Measurements from ENCODE around the gene NPTN.

DNA sequence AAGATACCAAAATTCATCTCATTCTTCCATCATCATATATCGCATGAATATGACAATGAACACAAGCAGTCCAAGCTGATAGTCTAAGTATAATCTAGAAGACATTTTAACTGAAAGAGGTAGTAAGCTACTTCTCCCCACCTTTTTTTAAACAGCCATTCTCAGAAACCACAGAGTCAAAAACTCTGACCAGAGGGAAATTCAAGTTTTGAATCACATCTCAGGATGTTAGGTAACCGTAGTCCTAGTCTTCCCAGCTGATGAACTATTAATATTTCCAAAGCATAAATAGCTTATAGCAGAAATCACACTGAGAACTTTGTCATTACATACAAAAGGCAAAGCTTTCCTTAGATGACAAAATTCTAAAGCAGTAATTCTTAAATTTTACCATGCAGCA lies 25.8 kb downstream of the NPTN start:
- TF ChIP-seq, protein P1, sequence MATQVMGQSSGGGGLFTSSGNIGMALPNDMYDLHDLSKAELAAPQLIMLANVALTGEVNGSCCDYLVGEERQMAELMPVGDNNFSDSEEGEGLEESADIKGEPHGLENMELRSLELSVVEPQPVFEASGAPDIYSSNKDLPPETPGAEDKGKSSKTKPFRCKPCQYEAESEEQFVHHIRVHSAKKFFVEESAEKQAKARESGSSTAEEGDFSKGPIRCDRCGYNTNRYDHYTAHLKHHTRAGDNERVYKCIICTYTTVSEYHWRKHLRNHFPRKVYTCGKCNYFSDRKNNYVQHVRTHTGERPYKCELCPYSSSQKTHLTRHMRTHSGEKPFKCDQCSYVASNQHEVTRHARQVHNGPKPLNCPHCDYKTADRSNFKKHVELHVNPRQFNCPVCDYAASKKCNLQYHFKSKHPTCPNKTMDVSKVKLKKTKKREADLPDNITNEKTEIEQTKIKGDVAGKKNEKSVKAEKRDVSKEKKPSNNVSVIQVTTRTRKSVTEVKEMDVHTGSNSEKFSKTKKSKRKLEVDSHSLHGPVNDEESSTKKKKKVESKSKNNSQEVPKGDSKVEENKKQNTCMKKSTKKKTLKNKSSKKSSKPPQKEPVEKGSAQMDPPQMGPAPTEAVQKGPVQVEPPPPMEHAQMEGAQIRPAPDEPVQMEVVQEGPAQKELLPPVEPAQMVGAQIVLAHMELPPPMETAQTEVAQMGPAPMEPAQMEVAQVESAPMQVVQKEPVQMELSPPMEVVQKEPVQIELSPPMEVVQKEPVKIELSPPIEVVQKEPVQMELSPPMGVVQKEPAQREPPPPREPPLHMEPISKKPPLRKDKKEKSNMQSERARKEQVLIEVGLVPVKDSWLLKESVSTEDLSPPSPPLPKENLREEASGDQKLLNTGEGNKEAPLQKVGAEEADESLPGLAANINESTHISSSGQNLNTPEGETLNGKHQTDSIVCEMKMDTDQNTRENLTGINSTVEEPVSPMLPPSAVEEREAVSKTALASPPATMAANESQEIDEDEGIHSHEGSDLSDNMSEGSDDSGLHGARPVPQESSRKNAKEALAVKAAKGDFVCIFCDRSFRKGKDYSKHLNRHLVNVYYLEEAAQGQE (IDR thresholded peaks at IDR 0.05; ENCODE audit: insufficient replicate concordance, low read depth): no peak
- no peak for TF ChIP-seq GABPA (IDR thresholded peaks at IDR 0.05; ENCODE audit: low read depth)
- TF ChIP-seq, protein P2, sequence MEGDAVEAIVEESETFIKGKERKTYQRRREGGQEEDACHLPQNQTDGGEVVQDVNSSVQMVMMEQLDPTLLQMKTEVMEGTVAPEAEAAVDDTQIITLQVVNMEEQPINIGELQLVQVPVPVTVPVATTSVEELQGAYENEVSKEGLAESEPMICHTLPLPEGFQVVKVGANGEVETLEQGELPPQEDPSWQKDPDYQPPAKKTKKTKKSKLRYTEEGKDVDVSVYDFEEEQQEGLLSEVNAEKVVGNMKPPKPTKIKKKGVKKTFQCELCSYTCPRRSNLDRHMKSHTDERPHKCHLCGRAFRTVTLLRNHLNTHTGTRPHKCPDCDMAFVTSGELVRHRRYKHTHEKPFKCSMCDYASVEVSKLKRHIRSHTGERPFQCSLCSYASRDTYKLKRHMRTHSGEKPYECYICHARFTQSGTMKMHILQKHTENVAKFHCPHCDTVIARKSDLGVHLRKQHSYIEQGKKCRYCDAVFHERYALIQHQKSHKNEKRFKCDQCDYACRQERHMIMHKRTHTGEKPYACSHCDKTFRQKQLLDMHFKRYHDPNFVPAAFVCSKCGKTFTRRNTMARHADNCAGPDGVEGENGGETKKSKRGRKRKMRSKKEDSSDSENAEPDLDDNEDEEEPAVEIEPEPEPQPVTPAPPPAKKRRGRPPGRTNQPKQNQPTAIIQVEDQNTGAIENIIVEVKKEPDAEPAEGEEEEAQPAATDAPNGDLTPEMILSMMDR (IDR thresholded peaks at IDR 0.05; ENCODE audit: insufficient read depth, low read length): no peak
